ENCODE results near the gene FAM117B.
"Not testable (repeated sequence)": the region's sequence is repeated elsewhere in the genome, so short reads cannot be mapped to it uniquely, and the experiment has no call there.

Gene FAM117B

DNA sequence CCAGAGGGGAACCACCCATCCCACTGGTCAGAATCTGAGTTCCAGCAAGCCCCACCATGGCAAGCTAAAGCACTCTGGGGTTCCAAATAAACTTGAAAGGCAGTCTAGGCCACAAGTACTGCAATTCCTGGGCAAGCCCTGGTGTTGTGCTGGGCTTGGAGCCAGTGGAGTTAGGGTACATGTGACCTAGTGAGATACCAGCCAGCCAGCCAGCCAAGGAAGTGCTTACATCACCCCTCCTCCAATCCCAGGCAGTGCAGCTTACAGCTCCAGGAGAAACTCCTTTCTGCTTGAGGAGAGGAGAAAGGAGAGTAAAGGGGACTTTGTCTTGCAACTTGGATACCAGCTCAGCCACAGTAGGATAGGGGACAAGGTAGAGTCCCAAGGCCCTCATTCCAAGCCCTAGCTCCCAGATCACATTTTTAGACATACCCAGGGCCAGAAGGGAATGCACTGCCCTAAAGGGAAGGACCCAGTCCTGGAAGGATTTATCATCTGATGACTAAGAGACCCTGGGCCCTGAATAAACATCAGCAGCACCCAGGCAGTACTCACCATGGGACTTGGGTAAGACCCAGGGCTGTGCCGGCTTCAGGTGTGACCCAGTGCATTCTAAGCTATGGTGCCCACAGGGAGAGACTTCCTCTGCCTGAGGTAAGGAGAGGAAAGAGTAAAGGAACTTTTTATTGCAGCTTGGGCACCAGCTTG lies 172.8 kb downstream of the FAM117B start:
- in situ Hi-C loops (cut with HindIII; ENCODE audit: low sequenced_read_pairs): not testable (repeated sequence)

DNA sequence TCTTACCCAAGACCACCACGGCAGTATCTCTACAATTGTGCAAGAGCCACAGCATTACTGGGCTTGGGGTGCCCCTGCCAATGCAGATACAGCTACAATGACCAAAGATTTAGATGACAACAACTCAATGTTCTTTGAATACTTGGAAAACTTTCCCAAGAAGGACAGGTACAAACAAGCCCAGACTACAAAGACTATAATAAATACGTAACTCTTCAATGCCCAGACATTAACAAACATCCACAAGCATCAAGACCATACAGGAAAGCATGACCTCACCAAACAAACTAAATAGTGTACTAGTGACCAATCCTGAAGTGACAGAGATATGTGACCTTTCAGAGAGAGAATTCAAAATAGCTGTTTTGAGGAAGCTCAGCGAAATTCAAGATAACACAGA lies 174.0 kb downstream of the FAM117B start:
- in situ Hi-C loops (cut with HindIII; ENCODE audit: low sequenced_read_pairs): no loop called here

- in situ Hi-C loops (cut with HindIII; ENCODE audit: low sequenced_read_pairs): no loop called here
Measured at GRCh38 chr2:202813387-202813786, 178.6 kb downstream of the FAM117B start.

GRCh38 chr2:202814226-202814625 lies 179.5 kb downstream of the FAM117B start:
- in situ Hi-C loops (cut with HindIII; ENCODE audit: low sequenced_read_pairs): no loop called here

DNA sequence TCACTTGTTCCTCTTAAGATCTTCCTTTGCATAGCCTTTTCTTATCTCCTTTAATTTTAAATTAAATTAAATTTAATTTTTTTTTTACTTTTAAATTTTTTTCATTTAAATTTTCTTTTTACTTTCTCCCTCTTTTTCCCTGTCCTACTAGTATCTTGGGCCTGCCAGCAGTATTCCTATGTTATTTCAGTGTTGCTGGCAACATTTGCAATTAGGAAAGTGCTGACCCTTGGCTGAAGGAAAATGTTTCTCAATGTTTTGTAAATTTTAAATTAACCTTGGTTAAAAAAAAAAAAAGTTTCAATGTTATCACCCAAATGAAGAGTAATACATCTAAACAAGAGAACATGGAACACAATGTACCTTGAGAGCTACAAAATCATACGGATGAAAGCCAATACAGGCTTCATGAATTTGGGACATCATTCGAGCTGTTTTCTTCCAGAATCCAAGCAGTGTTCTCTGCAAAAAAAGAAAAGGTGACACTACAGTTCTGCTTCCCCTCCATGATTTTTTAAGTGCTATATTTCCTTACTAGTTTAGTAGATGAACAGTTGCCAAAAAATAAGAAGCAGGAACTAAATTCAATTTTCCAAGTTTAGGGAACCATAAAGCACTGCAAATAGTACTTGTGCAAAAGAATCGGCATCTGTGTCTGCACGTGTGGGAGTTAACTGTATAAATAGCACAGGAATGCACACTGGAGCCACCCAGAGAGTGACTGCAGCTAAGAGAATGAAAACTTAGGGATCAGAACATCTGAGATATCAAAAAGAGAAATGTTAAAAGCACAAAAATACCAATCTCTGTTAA lies 181.0 kb downstream of the FAM117B start:
- in situ Hi-C loops (cut with HindIII; ENCODE audit: low sequenced_read_pairs): no loop called here

GRCh38 chr2:202817771-202818170 lies 183.0 kb downstream of the FAM117B start:
- in situ Hi-C loops (cut with HindIII; ENCODE audit: low sequenced_read_pairs): no loop called here

- in situ Hi-C loops (cut with HindIII; ENCODE audit: low sequenced_read_pairs): no loop called here
Measured at GRCh38 chr2:202818321-202818720, 183.6 kb downstream of the FAM117B start.
